Measurements from ENCODE around the gene EXD3.
"Not testable (repeated sequence)": the region's sequence is repeated elsewhere in the genome, so short reads cannot be mapped to it uniquely, and the experiment has no call there.

The EXD3 gene

GRCh38 chr9:137265496-137266161 lies 157.3 kb downstream of the EXD3 start:
- no peak for DNase-seq

- no peak for DNase-seq
Observed at GRCh38 chr9:137264067-137264466, 158.9 kb downstream of the EXD3 start.

GRCh38 chr9:137263506-137263905 lies 159.5 kb downstream of the EXD3 start:
- DNase-seq = no peak

GRCh38 chr9:137262909-137263285 lies 160.1 kb downstream of the EXD3 start:
- DNase-seq = no peak

GRCh38 chr9:137262173-137262908 lies 160.6 kb downstream of the EXD3 start:
- DNase-seq = not testable (repeated sequence)

All from CD4-positive, alpha-beta T cell treated with Interleukin-4 for 4 hours (primary cell).